Subcutaneous abdominal adipose tissue (tissue), 5 donors: ENCODE data around the gene MAST2.
"Not testable (repeated sequence)": the region's sequence is repeated elsewhere in the genome, so short reads cannot be mapped to it uniquely, and the experiment has no call there.

Source experiments
- H3K27ac ChIP-seq: one replicate; pipeline ENCODE4 v1.7.0; 2013; ENCODE audit warnings: low read depth, mild to moderate bottlenecking, inconsistent platforms, low read length, moderate library complexity
- H3K27me3 ChIP-seq, 5 donors: one replicate each; pipeline ENCODE4 v1.7.0; 2013; ENCODE audit warnings: low read length in 5 of 5, inconsistent platforms in 1 of 5; ENCODE audit not compliant: control insufficient read depth in 5 of 5, insufficient read depth in 4 of 5
- H3K36me3 ChIP-seq, 5 donors: one replicate each; pipeline ENCODE4 v1.7.0; 2013; ENCODE audit warnings: low read length in 5 of 5; ENCODE audit not compliant: control insufficient read depth in 5 of 5, insufficient read depth in 5 of 5
- H3K4me1 ChIP-seq, 5 donors: one replicate each; pipeline ENCODE4 v1.7.0; 2013; ENCODE audit warnings: low read length in 5 of 5, mild to moderate bottlenecking in 3 of 5, moderate library complexity in 1 of 5; ENCODE audit not compliant: control insufficient read depth in 5 of 5, insufficient read depth in 5 of 5
- H3K4me3 ChIP-seq, 5 donors: one replicate each; pipeline ENCODE4 v1.7.0; 2013; ENCODE audit warnings: low read length in 5 of 5, low read depth in 1 of 5
- H3K9ac ChIP-seq, 5 donors: one replicate each; pipeline ENCODE4 v1.7.0; 2013; ENCODE audit warnings: low read length in 5 of 5, mild to moderate bottlenecking in 4 of 5, moderate library complexity in 3 of 5
- H3K9me3 ChIP-seq, 5 donors: one replicate each; pipeline ENCODE4 v1.7.0; 2013; ENCODE audit warnings: low read length in 5 of 5; ENCODE audit not compliant: control insufficient read depth in 5 of 5
- donor health status: healthy.
- donor health status: healthy.
- donor health status: healthy.
- donor health status: healthy.
- donor health status: healthy.

Gene MAST2

DNA sequence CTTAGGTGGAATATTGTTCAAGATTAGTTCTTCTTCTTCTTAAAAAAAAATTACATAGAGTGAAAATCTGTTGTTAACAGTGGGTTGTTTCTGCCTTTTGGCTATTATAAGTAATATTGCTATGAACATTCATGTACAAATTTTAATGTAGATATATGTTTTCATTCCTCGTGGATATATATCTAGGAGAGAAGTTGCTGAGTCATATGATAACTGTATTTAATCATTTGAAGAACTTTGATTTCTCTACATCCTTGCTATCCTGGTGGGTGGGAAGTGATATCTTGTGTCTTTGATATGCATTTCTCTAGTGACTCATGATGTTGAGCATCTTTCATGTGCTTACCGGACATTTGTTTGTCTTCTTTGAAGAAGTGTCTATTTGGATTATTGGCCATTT lies 29.9 kb downstream of the MAST2 start:
- H3K4me3 ChIP-seq = no peak overlapping the region
- H3K4me1 ChIP-seq = no peaks in the 10 kb centered on the region
- H3K27ac ChIP-seq = no peak overlapping the region

GRCh38 chr1:45834689-45835088 lies 31.3 kb downstream of the MAST2 start:
- H3K9me3 ChIP-seq = no peaks in the 10 kb centered on the region
- H3K27me3 ChIP-seq = no peaks in the 10 kb centered on the region
- H3K4me1 ChIP-seq = no peaks in the 10 kb centered on the region
- no peak overlapping the region for H3K9ac ChIP-seq
- H3K4me3 ChIP-seq = no peak overlapping the region
- H3K36me3 ChIP-seq = peaks cover 0 to 15% (median 5%) of the 10 kb centered on the region in 5 donors
- no peak overlapping the region for H3K27ac ChIP-seq

More for the DNA sequence above, 29.9 kb downstream of the MAST2 start:
- H3K27me3 ChIP-seq = no peaks in the 10 kb centered on the region
- no peaks in the 10 kb centered on the region for H3K9me3 ChIP-seq
- H3K36me3 ChIP-seq = peaks cover 0 to 15% (median 5%) of the 10 kb centered on the region in 5 donors
- H3K9ac ChIP-seq = no peak overlapping the region

- Histone ChIP-seq H3K4me1 (no peaks in the 10 kb centered on the region), H3K36me3 (peaks cover 0 to 6% (median 5%) of the 10 kb centered on the region in 5 donors), H3K27ac (no peak overlapping the region), H3K9ac (no peak overlapping the region), H3K4me3 (no peak overlapping the region), H3K9me3 (no peaks in the 10 kb centered on the region), H3K27me3 (no peaks in the 10 kb centered on the region)
These were observed 33.0 kb downstream of the MAST2 start for GRCh38 chr1:45836451-45836850.

DNA sequence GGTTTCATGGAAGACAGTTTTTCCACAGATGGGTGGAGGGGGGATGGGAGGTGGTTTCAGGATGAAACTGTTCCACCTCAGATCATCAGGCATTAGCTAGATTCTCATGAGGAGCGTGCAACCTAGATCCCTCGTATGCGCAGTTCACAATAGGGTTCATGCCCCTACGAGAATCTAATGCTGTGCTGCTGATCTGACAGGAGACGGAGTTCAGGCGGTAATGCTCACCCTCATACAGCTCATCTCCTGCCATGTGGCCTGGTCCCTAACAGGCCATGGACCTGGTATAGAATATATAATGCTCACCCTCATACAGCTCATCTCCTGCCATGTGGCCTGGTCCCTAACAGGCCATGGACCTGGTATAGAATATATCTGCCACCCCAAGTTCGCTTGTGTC lies 33.4 kb downstream of the MAST2 start:
- H3K36me3 ChIP-seq, H3K9ac ChIP-seq, H3K4me3 ChIP-seq, H3K27ac ChIP-seq, H3K27me3 ChIP-seq, H3K4me1 ChIP-seq, H3K9me3 ChIP-seq: not testable (repeated sequence)

- not testable (repeated sequence) for H3K9ac ChIP-seq, H3K4me3 ChIP-seq, H3K36me3 ChIP-seq, H3K4me1 ChIP-seq, H3K27me3 ChIP-seq, H3K27ac ChIP-seq, H3K9me3 ChIP-seq
These were observed 34.9 kb downstream of the MAST2 start for GRCh38 chr1:45838322-45838721.

GRCh38 chr1:45840704-45841103 lies 37.3 kb downstream of the MAST2 start:
- H3K27ac ChIP-seq = no peak overlapping the region

GRCh38 chr1:45842786-45843185 lies 39.4 kb downstream of the MAST2 start:
- no peaks in the 10 kb centered on the region for H3K9me3 ChIP-seq
- no peaks in the 10 kb centered on the region for H3K36me3 ChIP-seq
- no peak overlapping the region for H3K27ac ChIP-seq
- H3K9ac ChIP-seq = no peak overlapping the region
- H3K4me3 ChIP-seq = no peak overlapping the region
- H3K27me3 ChIP-seq = no peaks in the 10 kb centered on the region
- H3K4me1 ChIP-seq = no peaks in the 10 kb centered on the region

More at GRCh38 chr1:45840704-45841103, 37.3 kb downstream of the MAST2 start:
- no peaks in the 10 kb centered on the region for H3K27me3 ChIP-seq
- H3K9me3 ChIP-seq = no peaks in the 10 kb centered on the region
- no peak overlapping the region for H3K4me3 ChIP-seq
- no peak overlapping the region for H3K9ac ChIP-seq
- H3K4me1 ChIP-seq = no peaks in the 10 kb centered on the region
- no peaks in the 10 kb centered on the region for H3K36me3 ChIP-seq

- Histone ChIP-seq H3K27me3 (no peaks in the 10 kb centered on the region), H3K27ac (no peak overlapping the region), H3K4me3 (no peak overlapping the region), H3K9me3 (no peaks in the 10 kb centered on the region), H3K36me3 (no peaks in the 10 kb centered on the region), H3K9ac (no peak overlapping the region), H3K4me1 (no peaks in the 10 kb centered on the region)
These were observed 40.1 kb downstream of the MAST2 start for GRCh38 chr1:45843474-45843905.

DNA sequence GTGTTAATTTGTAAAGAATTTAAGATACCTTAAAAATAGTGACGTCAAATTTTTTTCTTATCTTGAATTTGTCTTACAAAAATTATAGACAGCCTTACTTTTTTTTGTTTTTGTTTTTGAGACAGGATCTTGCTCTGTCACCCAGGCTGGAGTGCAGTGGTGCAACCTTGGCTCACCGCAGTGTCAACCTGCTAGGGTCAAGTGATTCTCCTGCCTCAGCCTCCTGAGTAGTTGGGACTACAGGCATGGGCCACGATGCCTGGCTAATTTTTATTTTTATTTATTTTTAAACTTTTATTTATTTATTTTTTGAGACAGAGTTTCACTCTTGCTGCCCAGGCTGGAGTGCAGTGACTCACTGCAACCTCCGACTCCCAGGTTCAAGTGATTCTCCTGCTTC lies 40.6 kb downstream of the MAST2 start:
- H3K4me1 ChIP-seq, H3K36me3 ChIP-seq, H3K4me3 ChIP-seq, H3K27me3 ChIP-seq, H3K27ac ChIP-seq, H3K9me3 ChIP-seq, H3K9ac ChIP-seq: not testable (repeated sequence)

DNA sequence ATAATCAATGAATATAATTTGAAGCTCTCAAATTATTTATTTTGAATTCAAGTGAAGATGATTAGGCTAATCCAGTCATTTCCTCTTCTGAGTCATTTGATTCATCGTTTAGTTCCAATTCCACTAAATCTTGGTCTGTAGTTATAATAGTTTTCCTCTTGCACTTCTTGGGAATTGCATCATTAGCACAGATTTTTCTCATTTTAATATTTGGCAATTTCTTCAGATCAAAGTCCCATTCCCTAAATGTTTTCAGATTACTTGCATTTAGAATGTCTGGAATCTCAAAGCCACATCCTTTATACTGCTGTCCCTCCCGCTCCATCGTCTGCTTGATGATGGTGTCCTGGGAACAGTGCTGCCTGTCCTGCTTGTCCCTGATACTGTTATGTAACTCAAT lies 43.5 kb downstream of the MAST2 start:
- Histone ChIP-seq H3K36me3 (peaks cover 0 to 2% (median 0%) of the 10 kb centered on the region in 5 donors), H3K4me3 (no peak overlapping the region), H3K9me3 (peaks cover 0 to 7% (median 0%) of the 10 kb centered on the region in 5 donors), H3K4me1 (no peaks in the 10 kb centered on the region), H3K9ac (no peak overlapping the region), H3K27ac (no peak overlapping the region), H3K27me3 (no peaks in the 10 kb centered on the region)

GRCh38 chr1:45848097-45848496 lies 44.7 kb downstream of the MAST2 start:
- H3K9ac ChIP-seq = no peak overlapping the region
- peaks cover 0 to 2% (median 0%) of the 10 kb centered on the region in 5 donors for H3K36me3 ChIP-seq
- H3K27me3 ChIP-seq = no peaks in the 10 kb centered on the region
- H3K9me3 ChIP-seq = peaks cover 0 to 7% (median 0%) of the 10 kb centered on the region in 5 donors
- no peak overlapping the region for H3K4me3 ChIP-seq
- H3K4me1 ChIP-seq = no peaks in the 10 kb centered on the region
- H3K27ac ChIP-seq = no peak overlapping the region
